Esophagus (tissue), 2 donors: ENCODE measurements around the gene SLC22A14. TPM values are rescaled to one million over a fixed set of nuclear protein-coding genes. Genes with fewer than 3 reads are reported as not detected.
"Not testable (repeated sequence)": the region's sequence is repeated elsewhere in the genome, so short reads cannot be mapped to it uniquely, and the experiment has no call there.

Experiments used
- H3K27ac ChIP-seq, 2 donors: one replicate each; pipeline ENCODE4 v1.5.1; 2013; ENCODE audit warnings: low read depth in 2 of 2, mild to moderate bottlenecking in 2 of 2, inconsistent platforms in 1 of 2, low read length in 1 of 2, moderate library complexity in 1 of 2
- H3K27me3 ChIP-seq, 2 donors: one replicate each; pipeline ENCODE4 v1.6.1; 2013; ENCODE audit warnings: low read length in 2 of 2, control low read depth in 1 of 2, mild to moderate bottlenecking in 1 of 2; ENCODE audit not compliant: insufficient read depth in 2 of 2, control insufficient read depth in 1 of 2
- H3K36me3 ChIP-seq, 2 donors: one replicate each; pipeline ENCODE4 v1.6.1; 2013; ENCODE audit warnings: low read length in 1 of 2; ENCODE audit not compliant: control insufficient read depth in 2 of 2, insufficient read depth in 2 of 2
- H3K4me1 ChIP-seq, 2 donors: one replicate each; pipeline ENCODE4 v1.6.1; 2013; ENCODE audit warnings: low read length in 1 of 2; ENCODE audit not compliant: control insufficient read depth in 2 of 2, insufficient read depth in 2 of 2
- H3K4me3 ChIP-seq, 2 donors: one replicate each; pipeline ENCODE4 v1.5.1; 2013; ENCODE audit warnings: low read length in 2 of 2, mild to moderate bottlenecking in 2 of 2, low read depth in 1 of 2, moderate library complexity in 1 of 2
- H3K9me3 ChIP-seq, 2 donors: one replicate each; pipeline ENCODE4 v1.6.1; 2013; ENCODE audit warnings: mild to moderate bottlenecking in 2 of 2, low read depth in 1 of 2, low read length in 1 of 2, moderate library complexity in 1 of 2; ENCODE audit not compliant: control insufficient read depth in 2 of 2, insufficient read depth in 1 of 2
- WGBS, 2 donors: extraction: QIAGEN DNeasy Blood & Tissue Kit; methylation state at CpG; one replicate each; pipeline ENCODE4 v1.1.7; 2013; 5-methylcytosine and 5-hydroxymethylcytosine counted together
- polyA plus RNA-seq, 2 donors: library from polyadenylated mRNA; stranded (reverse); fragments of 200-250 nt; gene quantifications; one replicate each; pipeline ENCODE4 v1.2.3, GENCODE V29; 2013
- donor health status: healthy with polysubstance abuse.
- donor health status: Bipolar disorder and iron deficiency.

Gene SLC22A14
- polyA plus RNA-seq, 2 donors: 0.19 to 0.31 TPM

- Histone ChIP-seq H3K4me3 (no peak overlapping the region), H3K9me3 (no peaks in the 10 kb centered on the region), H3K27me3 (no peaks in the 10 kb centered on the region), H3K4me1 (peaks cover 0 to 2% of the 10 kb centered on the region in 2 donors), H3K36me3 (no peaks in the 10 kb centered on the region), H3K27ac (no peak overlapping the region)
- 81 to 82% methylated on average over 16 of the region's 16 CpGs for WGBS, 2 donors
Observed at GRCh38 chr3:38283810-38284755, 2.0 kb downstream of the SLC22A14 start.

GRCh38 chr3:38284756-38285150 lies 2.7 kb downstream of the SLC22A14 start:
- H3K36me3 ChIP-seq: no peaks in the 10 kb centered on the region
- peaks cover 0 to 2% of the 10 kb centered on the region in 2 donors for H3K4me1 ChIP-seq
- H3K4me3 ChIP-seq: no peak overlapping the region
- H3K27me3 ChIP-seq: no peaks in the 10 kb centered on the region
- no peaks in the 10 kb centered on the region for H3K9me3 ChIP-seq
- H3K27ac ChIP-seq: no peak overlapping the region
- WGBS, 2 donors: 84 to 87% methylated on average over 6 of the region's 6 CpGs

- H3K27ac ChIP-seq, H3K4me3 ChIP-seq, H3K9me3 ChIP-seq, H3K4me1 ChIP-seq, H3K36me3 ChIP-seq, H3K27me3 ChIP-seq: not testable (repeated sequence)
- WGBS, 2 donors: 90 to 94% methylated on average over 16 of the region's 16 CpGs
Observed at GRCh38 chr3:38289286-38290217, 7.5 kb downstream of the SLC22A14 start.

GRCh38 chr3:38297053-38297452 lies 15.0 kb downstream of the SLC22A14 start:
- 66 to 75% methylated on average over 4 of the region's 4 CpGs for WGBS, 2 donors
- peak overlapping the region in 1 of 2 donors; percentile 34 for H3K27ac ChIP-seq
- H3K4me1 ChIP-seq, H3K9me3 ChIP-seq, H3K36me3 ChIP-seq, H3K27me3 ChIP-seq, H3K4me3 ChIP-seq: not testable (repeated sequence)

- Histone ChIP-seq H3K27me3 (no peaks in the 10 kb centered on the region), H3K4me1 (peaks cover 0 to 5% of the 10 kb centered on the region in 2 donors), H3K9me3 (no peaks in the 10 kb centered on the region), H3K36me3 (no peaks in the 10 kb centered on the region), H3K27ac (no peak overlapping the region), H3K4me3 (no peak overlapping the region)
Observed at GRCh38 chr3:38297537-38297936, 15.4 kb downstream of the SLC22A14 start.

GRCh38 chr3:38297947-38298711 lies 16.0 kb downstream of the SLC22A14 start:
- 78 to 87% methylated on average over 5 of the region's 5 CpGs for WGBS, 2 donors
- H3K4me3 ChIP-seq: no peak overlapping the region
- peaks cover 0 to 5% of the 10 kb centered on the region in 2 donors for H3K4me1 ChIP-seq
- H3K36me3 ChIP-seq: no peaks in the 10 kb centered on the region
- no peaks in the 10 kb centered on the region for H3K9me3 ChIP-seq
- no peaks in the 10 kb centered on the region for H3K27me3 ChIP-seq
- no peak overlapping the region for H3K27ac ChIP-seq

GRCh38 chr3:38306941-38307340 lies 24.8 kb downstream of the SLC22A14 start:
- 90 to 93% methylated on average over 5 of the region's 5 CpGs for WGBS, 2 donors
- Histone ChIP-seq H3K36me3 (no peaks in the 10 kb centered on the region), H3K9me3 (peaks cover 0 to 3% of the 10 kb centered on the region in 2 donors), H3K4me1 (no peaks in the 10 kb centered on the region), H3K27me3 (no peaks in the 10 kb centered on the region), H3K4me3 (no peak overlapping the region), H3K27ac (no peak overlapping the region)

GRCh38 chr3:38307599-38307998 lies 25.5 kb downstream of the SLC22A14 start:
- peaks cover 0 to 3% of the 10 kb centered on the region in 2 donors for H3K9me3 ChIP-seq
- no peaks in the 10 kb centered on the region for H3K36me3 ChIP-seq
- no peak overlapping the region for H3K4me3 ChIP-seq
- 86 to 91% methylated on average over 11 to 12 of the region's 12 CpGs for WGBS, 2 donors
- no peaks in the 10 kb centered on the region for H3K27me3 ChIP-seq
- H3K4me1 ChIP-seq: no peaks in the 10 kb centered on the region
- no peak overlapping the region for H3K27ac ChIP-seq

GRCh38 chr3:38308456-38308855 lies 26.4 kb downstream of the SLC22A14 start:
- H3K9me3 ChIP-seq: peaks cover 0 to 3% of the 10 kb centered on the region in 2 donors
- WGBS, 2 donors: 86 to 89% methylated on average over 9 of the region's 9 CpGs
- no peaks in the 10 kb centered on the region for H3K27me3 ChIP-seq
- no peak overlapping the region for H3K4me3 ChIP-seq
- H3K27ac ChIP-seq: no peak overlapping the region
- H3K4me1 ChIP-seq: no peaks in the 10 kb centered on the region
- no peaks in the 10 kb centered on the region for H3K36me3 ChIP-seq
